WTC11 (cell line): ENCODE data around the gene CFAP20DC. TPM values are rescaled to one million over a fixed set of nuclear protein-coding genes. Genes with fewer than 3 reads are reported as not detected.

Experiments used
- ATAC-seq: fragments of 200-7000 bp; cut with Tn5 transposase; 2 replicates; pipeline ENCODE4 v1.10.0; 2021; ENCODE audit warnings: mild to moderate bottlenecking, moderate library complexity
- CTCF ChIA-PET: fragments of 300-600 bp; sonication (Branson Sonifier 250); formaldehyde crosslinking; loops from one replicate; lab custom pipeline; 2021; ENCODE audit warnings: antibody characterized with exemption; lab: Charles Lee
- POLR2A ChIA-PET: fragments of 350-600 bp; sonication (Branson Sonifier 250); formaldehyde crosslinking; loops from one replicate; lab custom pipeline; 2021; ENCODE audit warnings: antibody characterized with exemption; lab: Charles Lee
- DNase-seq: peaks from one replicate; pipeline ENCODE4 v3.0.0; 2021; ENCODE audit warnings: low spot score
- H3K27ac Mint-ChIP-seq: 2 replicates; pipeline ENCODE4 v1.8.0; 2021; ENCODE audit warnings: mixed read lengths
- H3K27me3 Mint-ChIP-seq: 2 replicates; pipeline ENCODE4 v1.8.0; 2021; ENCODE audit warnings: low read depth, mild to moderate bottlenecking, moderate library complexity, mixed read lengths
- H3K36me3 Mint-ChIP-seq: 2 replicates; pipeline ENCODE4 v1.8.0; 2021; ENCODE audit warnings: mixed read lengths
- H3K4me1 Mint-ChIP-seq: 2 replicates; pipeline ENCODE4 v1.8.0; 2022; ENCODE audit warnings: mixed read lengths
- H3K4me3 Mint-ChIP-seq: 2 replicates; pipeline ENCODE4 v1.8.0; 2021; ENCODE audit warnings: mild to moderate bottlenecking, moderate library complexity, mixed read lengths
- H3K9me3 Mint-ChIP-seq: 2 replicates; pipeline ENCODE4 v1.8.0; 2021; ENCODE audit warnings: mixed read lengths
- AR ChIP-seq: fragments of 250-450 bp; sonication (Bioruptor Pico); IDR thresholded peaks from 2 replicates; pipeline ENCODE4 v1.9.0; 2021; ENCODE audit warnings: mild to moderate bottlenecking
- ARID4B ChIP-seq: sonication (generic); formaldehyde crosslinking; IDR thresholded peaks from 2 replicates; pipeline ENCODE4 v1.8.0; 2023; ENCODE audit warnings: missing genetic modification reagents, mild to moderate bottlenecking, borderline replicate concordance
- ATF1 ChIP-seq: sonication (generic); formaldehyde crosslinking; IDR thresholded peaks from 2 replicates; pipeline ENCODE4 v1.8.1; 2023; ENCODE audit warnings: mild to moderate bottlenecking, moderate library complexity, missing genetic modification reagents
- E2F1 ChIP-seq: sonication (generic); formaldehyde crosslinking; IDR thresholded peaks from 2 replicates; pipeline ENCODE4 v1.8.0; 2022; ENCODE audit warnings: mild to moderate bottlenecking, missing genetic modification reagents
- E2F4 ChIP-seq: sonication (generic); formaldehyde crosslinking; IDR thresholded peaks from 2 replicates; pipeline ENCODE4 v1.8.1; 2022; ENCODE audit warnings: low read depth, mild to moderate bottlenecking, moderate library complexity, missing genetic modification reagents, borderline replicate concordance
- EMX1 ChIP-seq: fragments of 250-450 bp; sonication (Bioruptor Pico); IDR thresholded peaks from 2 replicates; pipeline ENCODE4 v1.8.0; 2021; ENCODE audit warnings: mild to moderate bottlenecking
- ETV6 ChIP-seq: sonication (generic); formaldehyde crosslinking; IDR thresholded peaks from 2 replicates; pipeline ENCODE4 v1.8.1; 2022; ENCODE audit warnings: mild to moderate bottlenecking, missing genetic modification reagents
- HMGXB4 ChIP-seq: sonication (generic); formaldehyde crosslinking; IDR thresholded peaks from 2 replicates; pipeline ENCODE4 v1.8.1; 2023; ENCODE audit warnings: mild to moderate bottlenecking, moderate library complexity, missing genetic modification reagents
- MLX ChIP-seq: sonication (generic); formaldehyde crosslinking; IDR thresholded peaks from 2 replicates; pipeline ENCODE4 v1.8.1; 2023; ENCODE audit warnings: mild to moderate bottlenecking, missing genetic modification reagents, moderate library complexity
- MXD4 ChIP-seq: fragments of 250-450 bp; sonication (Bioruptor Pico); IDR thresholded peaks from 2 replicates; pipeline ENCODE4 v1.8.0; 2021; ENCODE audit warnings: mild to moderate bottlenecking, moderate library complexity, borderline replicate concordance
- PRDM15 ChIP-seq: sonication (generic); formaldehyde crosslinking; IDR thresholded peaks from 2 replicates; pipeline ENCODE4 v1.8.0; 2022; ENCODE audit warnings: missing genetic modification reagents
- ZBTB21 ChIP-seq: sonication (generic); formaldehyde crosslinking; IDR thresholded peaks from 2 replicates; pipeline ENCODE4 v1.8.1; 2023; ENCODE audit warnings: mild to moderate bottlenecking, missing genetic modification reagents, borderline replicate concordance
- ZNF425 ChIP-seq: fragments of 250-450 bp; sonication (Bioruptor Pico); conservative IDR thresholded peaks from 2 replicates; pipeline ENCODE4 v1.9.0; 2021; ENCODE audit warnings: mild to moderate bottlenecking
- total RNA-seq: library from RNA; stranded (reverse); gene quantifications from 3 replicates; pipeline ENCODE4 v1.2.3, GENCODE V29; 2021

Gene CFAP20DC
- total RNA-seq, 1 experiment from 2014 or later: 4.9 TPM

- TF ChIP-seq HMGXB4 (CRISPR knock-in tag) (no peak), MXD4 (CRISPR knock-in tag) (no peak), EMX1 (no peak), ATF1 (CRISPR knock-in tag) (no peak), ETV6 (CRISPR knock-in tag) (no peak), E2F1 (no peak), E2F4 (no peak), PRDM15 (no peak)
Observed at GRCh38 chr3:58999134-58999773, 50.6 kb downstream of the CFAP20DC start (continued).

GRCh38 chr3:58998476-58999117 lies 51.2 kb downstream of the CFAP20DC start:
- Mint-ChIP-seq H3K36me3 (no peaks in the 10 kb centered on the region), H3K4me1 (peaks cover 11% of the 10 kb centered on the region), H3K27me3 (no peaks in the 10 kb centered on the region), H3K4me3 (no peak overlapping the region), H3K9me3 (peaks cover 7% of the 10 kb centered on the region), H3K27ac (no peak overlapping the region)
- DNase-seq: no peak
- ChIA-PET CTCF (no interaction called here), POLR2A (no interaction called here)
- no peak for ATAC-seq
- TF ChIP-seq ZBTB21 (CRISPR knock-in tag): no peak
- TF ChIP-seq MLX: no peak

- POLR2A ChIA-PET: no interaction called here
- H3K4me3 Mint-ChIP-seq: no peak overlapping the region
- TF ChIP-seq ZNF425 (CRISPR knock-in tag): no peak
- no peak for TF ChIP-seq ARID4B (CRISPR knock-in tag)
- no peak for TF ChIP-seq AR (CRISPR knock-in tag)
Observed at GRCh38 chr3:58996730-58997129, 53.1 kb downstream of the CFAP20DC start.

More at GRCh38 chr3:58996730-58997129, 53.1 kb downstream of the CFAP20DC start:
- Mint-ChIP-seq H3K36me3 (no peaks in the 10 kb centered on the region), H3K27ac (no peak overlapping the region), H3K27me3 (no peaks in the 10 kb centered on the region), H3K4me1 (peaks cover 11% of the 10 kb centered on the region), H3K9me3 (peaks cover 9% of the 10 kb centered on the region)
- ATAC-seq (peak; percentile 55), DNase-seq (no peak)
- CTCF ChIA-PET: interaction anchor here (1.0 kb wide), 1 partner anchor 56 kb away, joined by 4 read pairs; no protein-coding TSS in a partner anchor
